Psoas muscle (tissue), 8 donors: ENCODE measurements around the gene TMEM131L. TPM values are rescaled to one million over a fixed set of nuclear protein-coding genes. Genes with fewer than 3 reads are reported as not detected.
"Not testable (repeated sequence)": the region's sequence is repeated elsewhere in the genome, so short reads cannot be mapped to it uniquely, and the experiment has no call there.

Source experiments
- ATAC-seq, 4 donors: fragments of 200-7000 bp; cut with Tn5 transposase; one replicate each; pipeline ENCODE4 v1.9.1; 2020; ENCODE audit warnings: moderate library complexity in 3 of 4, mild to moderate bottlenecking in 2 of 4
- DNase-seq, 2 donors: peaks; one replicate each; pipeline ENCODE4 v3.0.0-alpha.2; 2020
- H3K27ac ChIP-seq: fragments of 200-600 bp; one replicate; pipeline ENCODE4 v1.8.0; 2022
- H3K27me3 ChIP-seq, 3 donors: fragments of 200-600 bp in 1 of 3; one replicate each; pipeline versions ENCODE4 v1.6.1 to v1.8.0; 2013 to 2022; ENCODE audit warnings: low read length in 2 of 3, mild to moderate bottlenecking in 2 of 3, moderate library complexity in 1 of 3; ENCODE audit not compliant: insufficient read depth in 3 of 3
- H3K36me3 ChIP-seq, 2 donors: fragments of 200-600 bp in 1 of 2; one replicate each; pipeline versions ENCODE4 v1.6.1 to v1.8.0; 2013 to 2022; ENCODE audit warnings: low read depth in 1 of 2, mild to moderate bottlenecking in 1 of 2, moderate library complexity in 1 of 2; ENCODE audit not compliant: insufficient read depth in 1 of 2
- H3K4me1 ChIP-seq: fragments of 200-600 bp; one replicate; pipeline ENCODE4 v1.8.0; 2022
- H3K4me3 ChIP-seq: fragments of 200-600 bp; one replicate; pipeline ENCODE4 v1.8.0; 2022; ENCODE audit warnings: mild to moderate bottlenecking
- H3K9me3 ChIP-seq: fragments of 200-600 bp; one replicate; pipeline ENCODE4 v1.8.0; 2022
- CTCF ChIP-seq: fragments of 200-600 bp; IDR thresholded peaks from one replicate; pipeline ENCODE4 v1.8.0; 2022; ENCODE audit warnings: antibody characterized with exemption
- WGBS, 3 donors: extraction: QIAGEN DNeasy Blood & Tissue Kit; methylation state at CpG; one replicate each; pipeline versions ENCODE4 v1.1.6 to v1.1.7; 2013; 5-methylcytosine and 5-hydroxymethylcytosine counted together
- intact Hi-C, 2 donors: fragments of 100-400 bp; cut with DNase I; formaldehyde crosslinking; loops; one replicate each; pipeline versions ENCODE4 v1.11.0 to v1.14.2; 2022
- polyA plus RNA-seq, 3 donors: library from polyadenylated mRNA; stranded (reverse); fragments of 200-250 nt; gene quantifications; one replicate each; pipeline ENCODE4 v1.2.3, GENCODE V29; 2013
- total RNA-seq, 4 donors: library from RNA; stranded (reverse); fragmentation: NEBNext Ultra II Directional in 2 of 4; extraction: Animal tissue kit (Norgen Biotek cat#: 25700) in 2 of 4; gene quantifications; one replicate each; pipeline versions ENCODE4 v1.2.1 to v1.2.4, GENCODE V29; 2021 to 2023
- donor health status: healthy with polysubstance abuse.
- donor health status: DM: no; HTN: no; CAD: no; lungs with moderate emphysema.
- donor health status: Bipolar disorder and iron deficiency.
- donor health status: healthy.
- donor health status: DM: yes; HTN: yes; CAD: no.
- donor health status: DM: no; HTN: no; CAD: no.
- donor health status: DM: no; HTN: no; CAD: no.
- donor health status: DM: yes; HTN: yes; CAD: no.

The TMEM131L gene
- total and polyA plus RNA-seq, 7 donors, result 2.1 to 21.2 (median 6.9) TPM

- H3K27ac ChIP-seq, result peak overlapping the region; percentile 75
- intact Hi-C loops, result loop anchor here in 1 of 2 donors (5.0 kb wide), 1 partner anchor 46 kb away; no protein-coding TSS in a partner anchor
- H3K27me3 ChIP-seq, result no peaks in the 10 kb centered on the region
- DNase-seq, result no peak
- H3K36me3 ChIP-seq, result no peaks in the 10 kb centered on the region
- peaks cover 54% of the 10 kb centered on the region for H3K4me1 ChIP-seq
- peak; percentile 39 to 83 (median 76) for ATAC-seq
- no peak overlapping the region for H3K4me3 ChIP-seq
- WGBS, 3 donors, result 51 to 61% (median 56%) methylated on average over 11 of the region's 11 CpGs
- no peaks in the 10 kb centered on the region for H3K9me3 ChIP-seq
- TF ChIP-seq CTCF, result no peak
These were observed 40.5 kb downstream of the TMEM131L start for GRCh38 chr4:153506341-153507309.

GRCh38 chr4:153507310-153508073, 41.3 kb downstream of the TMEM131L start:
- TF ChIP-seq CTCF, result no peak
- DNase-seq (no peak), ATAC-seq (peak in 2 of 4 donors; percentile 12 to 61)
- peak overlapping the region; percentile 75 for H3K27ac ChIP-seq
- intact Hi-C loops, result loop anchor here in 1 of 2 donors (5.0 kb wide), 1 partner anchor 45 kb away; no protein-coding TSS in a partner anchor
- no peaks in the 10 kb centered on the region for H3K27me3 ChIP-seq
- 50 to 70% (median 54%) methylated on average over 10 of the region's 10 CpGs for WGBS, 3 donors
- H3K4me1 ChIP-seq, result peaks cover 52% of the 10 kb centered on the region
- no peak overlapping the region for H3K4me3 ChIP-seq
- no peaks in the 10 kb centered on the region for H3K36me3 ChIP-seq
- H3K9me3 ChIP-seq, result no peaks in the 10 kb centered on the region

GRCh38 chr4:153509212-153509611, 43.1 kb downstream of the TMEM131L start:
- not testable (repeated sequence) for ATAC-seq, H3K36me3 ChIP-seq, DNase-seq, H3K4me3 ChIP-seq, H3K27me3 ChIP-seq, H3K9me3 ChIP-seq
- WGBS, 3 donors, result 95 to 98% (median 97%) methylated on average over 2 of the region's 2 CpGs
- Histone ChIP-seq H3K4me1 (peaks cover 56% of the 10 kb centered on the region), H3K27ac (peak overlapping the region; percentile 32)
- intact Hi-C loops, result loop anchor here in 1 of 2 donors (5.0 kb wide), 1 partner anchor 43 kb away; no protein-coding TSS in a partner anchor

GRCh38 chr4:153509724-153510123, 43.6 kb downstream of the TMEM131L start:
- H3K4me3 ChIP-seq, result no peak overlapping the region
- no peaks in the 10 kb centered on the region for H3K9me3 ChIP-seq
- peak overlapping the region; percentile 32 for H3K27ac ChIP-seq
- H3K27me3 ChIP-seq, result no peaks in the 10 kb centered on the region
- WGBS, 3 donors, result 30 to 52% (median 35%) methylated on average over 5 of the region's 5 CpGs
- intact Hi-C loops, result loop anchor here in 1 of 2 donors (5.0 kb wide), 1 partner anchor 43 kb away; no protein-coding TSS in a partner anchor
- DNase-seq (no peak), ATAC-seq (no peak)
- peaks cover 59% of the 10 kb centered on the region for H3K4me1 ChIP-seq
- H3K36me3 ChIP-seq, result no peaks in the 10 kb centered on the region
- no peak for TF ChIP-seq CTCF
